GM15510 (cell line): ENCODE data around the gene CHST1.

Experiments
- POLR2A ChIP-seq: IDR thresholded peaks from 3 replicates; pipeline ENCODE4 v1.6.1; 2011; ENCODE audit warnings: borderline replicate concordance; ENCODE audit not compliant: insufficient read length; ENCODE audit errors: extremely low read depth

Gene CHST1

GRCh38 chr11:45616802-45617549 is 48.4 kb downstream of the CHST1 start:
- no peak for TF ChIP-seq POLR2A

GRCh38 chr11:45615182-45615792 is 50.1 kb downstream of the CHST1 start:
- TF ChIP-seq POLR2A = no peak

- no peak for TF ChIP-seq POLR2A
Observed at GRCh38 chr11:45614196-45614828, 51.1 kb downstream of the CHST1 start.

- no peak for TF ChIP-seq POLR2A
Observed at GRCh38 chr11:45610627-45611026, 54.8 kb downstream of the CHST1 start.

- no peak for TF ChIP-seq POLR2A
Observed at GRCh38 chr11:45609902-45610301, 55.5 kb downstream of the CHST1 start.

GRCh38 chr11:45609337-45609736 is 56.1 kb downstream of the CHST1 start:
- TF ChIP-seq POLR2A = no peak

- TF ChIP-seq POLR2A = no peak
Observed at GRCh38 chr11:45607995-45608394, 57.4 kb downstream of the CHST1 start.

GRCh38 chr11:45606514-45607281 is 58.7 kb downstream of the CHST1 start:
- TF ChIP-seq POLR2A = no peak

- TF ChIP-seq POLR2A = no peak
Observed at GRCh38 chr11:45605051-45605450, 60.4 kb downstream of the CHST1 start.

- no peak for TF ChIP-seq POLR2A
Observed at GRCh38 chr11:45603946-45604682, 61.3 kb downstream of the CHST1 start.

- TF ChIP-seq POLR2A = no peak
Observed at GRCh38 chr11:45599161-45599943, 66.1 kb downstream of the CHST1 start.
